GM12874 (cell line): Measurements from ENCODE around the gene OXGR1.

Source experiments
- CTCF ChIP-seq: IDR thresholded peaks from 2 replicates; pipeline ENCODE4 v1.5.1; 2011; ENCODE audit warnings: low read depth, mild to moderate bottlenecking, control low read depth, low read length, moderate library complexity; ENCODE audit not compliant: insufficient read depth

OXGR1 gene

GRCh38 chr13:96982672-96983071 lies 11.6 kb downstream of the OXGR1 start:
- no peak for TF ChIP-seq CTCF

GRCh38 chr13:96968027-96968426 lies 26.2 kb downstream of the OXGR1 start:
- TF ChIP-seq CTCF: no peak

- no peak for TF ChIP-seq CTCF
Observed at GRCh38 chr13:96967248-96967745, 27.0 kb downstream of the OXGR1 start.

- TF ChIP-seq CTCF: no peak
Observed at GRCh38 chr13:96966415-96967102, 27.7 kb downstream of the OXGR1 start.

- TF ChIP-seq CTCF: no peak
Observed at GRCh38 chr13:96963786-96964475, 30.3 kb downstream of the OXGR1 start.

GRCh38 chr13:96960379-96960778 lies 33.9 kb downstream of the OXGR1 start:
- no peak for TF ChIP-seq CTCF

- TF ChIP-seq CTCF: peak; percentile 62; the same call in 1 of the 2 replicates
Observed at GRCh38 chr13:96958286-96958891, 35.9 kb downstream of the OXGR1 start.
